NCI-H2196 (cell line): ENCODE results near the gene TMEM41B.
"Not testable (repeated sequence)": the region's sequence is repeated elsewhere in the genome, so short reads cannot be mapped to it uniquely, and the experiment has no call there.

ENCODE experiments used
- DNase-seq: peaks from one replicate; lab custom pipeline; 2025; ENCODE audit not compliant: unreplicated experiment; lab: John Stamatoyannopoulos, UW

Gene TMEM41B

GRCh38 chr11:9263840-9264315 lies 50.5 kb downstream of the TMEM41B start:
- DNase-seq, result no peak

GRCh38 chr11:9260838-9261146 lies 53.6 kb downstream of the TMEM41B start:
- DNase-seq, result not testable (repeated sequence)

- DNase-seq, result no peak
These were observed 54.2 kb downstream of the TMEM41B start for GRCh38 chr11:9259981-9260837.

- not testable (repeated sequence) for DNase-seq
These were observed 56.1 kb downstream of the TMEM41B start for GRCh38 chr11:9258279-9258678.

GRCh38 chr11:9254416-9254815 lies 60.0 kb downstream of the TMEM41B start:
- no peak for DNase-seq

- no peak for DNase-seq
These were observed 61.3 kb downstream of the TMEM41B start for GRCh38 chr11:9253086-9253485.

DNA sequence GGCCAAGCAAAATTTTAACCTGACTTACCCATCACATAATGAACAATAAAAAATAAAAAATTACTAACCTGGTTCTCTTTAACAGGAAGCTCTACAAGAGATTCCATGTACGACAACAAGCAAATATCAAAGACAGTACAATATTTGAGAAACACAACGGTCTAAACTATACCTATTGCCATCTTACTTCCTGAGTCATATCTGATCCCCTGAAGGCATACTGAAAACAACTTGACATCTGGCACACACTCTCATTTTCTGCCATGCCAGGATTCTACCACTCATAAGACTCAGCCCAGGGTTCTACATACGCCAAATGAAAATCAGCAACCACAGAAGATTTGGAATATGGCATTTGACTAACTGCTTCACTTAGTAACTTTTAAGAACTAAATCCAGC lies 63.1 kb downstream of the TMEM41B start:
- peak; percentile 12 for DNase-seq

DNA sequence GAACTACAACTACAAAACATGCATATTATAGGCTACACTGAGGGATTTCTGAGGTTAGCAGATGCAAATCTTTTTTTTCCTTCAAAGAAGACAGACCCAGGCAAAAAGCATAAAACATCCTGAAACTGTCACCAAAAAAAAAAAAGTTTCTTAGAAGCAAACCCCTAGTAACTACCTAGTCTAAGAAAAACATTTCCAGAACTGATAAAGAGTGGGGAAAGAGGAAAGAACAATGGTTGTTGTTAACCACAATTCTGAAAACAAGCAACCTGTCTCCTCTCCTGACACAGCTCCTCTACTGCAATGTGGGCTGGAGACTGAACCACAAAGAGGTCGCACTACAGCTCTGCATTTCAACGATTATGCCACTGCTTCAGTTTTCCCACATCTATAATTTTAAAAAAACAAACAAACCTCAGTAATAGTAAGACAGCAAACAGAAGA lies 64.2 kb downstream of the TMEM41B start:
- DNase-seq, result no peak

GRCh38 chr11:9249252-9249651 lies 65.1 kb downstream of the TMEM41B start:
- no peak for DNase-seq

GRCh38 chr11:9247863-9248262 lies 66.5 kb downstream of the TMEM41B start:
- DNase-seq, result no peak

DNA sequence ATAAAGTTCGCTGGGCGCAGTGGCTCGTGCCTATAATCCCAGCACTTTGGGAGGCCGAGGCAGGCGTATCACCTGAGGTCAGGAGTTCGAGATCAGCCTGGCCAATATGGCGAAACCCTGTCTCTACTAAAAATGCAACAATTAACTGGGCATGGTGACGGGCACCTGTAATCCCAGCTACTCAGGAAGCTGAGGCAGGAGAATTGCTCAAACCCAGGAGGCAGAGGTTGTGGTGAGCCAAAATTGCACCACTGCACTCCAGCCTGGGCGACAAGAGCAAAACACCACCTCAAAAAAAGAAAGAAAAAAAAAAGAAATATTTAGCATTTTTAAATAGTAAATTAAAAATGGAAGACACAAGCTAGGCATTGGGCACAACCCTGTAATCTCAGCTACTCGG lies 78.2 kb downstream of the TMEM41B start:
- DNase-seq, result not testable (repeated sequence)

GRCh38 chr11:9232482-9232881 lies 81.9 kb downstream of the TMEM41B start:
- no peak for DNase-seq

DNA sequence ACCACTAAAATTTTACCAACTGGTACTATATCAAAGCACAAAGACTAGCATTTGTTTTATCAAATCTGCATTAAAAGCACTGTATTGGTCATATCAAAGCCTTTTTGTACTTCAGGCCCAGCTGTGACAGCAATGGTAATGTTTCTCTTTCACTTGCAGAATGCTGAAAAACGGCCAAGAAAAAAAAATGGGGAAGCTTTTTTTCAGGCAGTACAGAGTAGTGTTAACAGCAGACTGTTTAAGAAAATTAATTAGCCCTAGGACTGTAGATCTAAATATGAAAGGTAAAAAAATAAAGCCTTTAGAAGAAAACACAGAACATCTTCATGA lies 82.6 kb downstream of the TMEM41B start:
- DNase-seq, result no peak
